ENCODE measurements around the gene FERMT3.

The FERMT3 gene

DNA sequence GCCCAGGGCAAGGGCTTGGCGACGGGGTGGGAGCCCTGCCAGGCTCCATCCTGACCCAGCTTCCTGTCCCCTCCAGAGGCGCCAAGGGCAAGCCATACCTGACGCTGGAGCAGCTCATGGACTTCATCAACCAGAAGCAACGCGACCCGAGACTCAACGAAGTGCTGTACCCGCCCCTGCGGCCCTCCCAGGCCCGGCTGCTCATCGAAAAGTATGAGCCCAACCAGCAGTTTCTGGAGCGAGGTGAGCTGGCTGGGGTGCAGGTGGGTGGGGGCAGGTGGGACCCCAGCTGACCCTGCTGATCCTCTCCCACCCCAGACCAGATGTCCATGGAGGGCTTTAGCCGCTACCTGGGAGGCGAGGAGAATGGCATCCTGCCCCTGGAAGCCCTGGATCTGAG is 49.8 kb downstream of the FERMT3 start:
- H3K4me1 ChIP-seq (ENCODE audit: control insufficient read depth, low read depth, low read length), result peaks cover 4% of the 10 kb centered on the region
- no peaks in the 10 kb centered on the region for H3K9me3 ChIP-seq (ENCODE audit: control insufficient read depth, low read depth, low read length)
- H3K36me3 ChIP-seq (ENCODE audit: control insufficient read depth, low read depth, low read length), result peaks cover 46% of the 10 kb centered on the region
- no peak overlapping the region for H3K4me3 ChIP-seq (ENCODE audit: low read length)
- H3K9ac ChIP-seq (ENCODE audit: low read length), result no peak overlapping the region
- H3K27ac ChIP-seq (ENCODE audit: low read length), result no peak overlapping the region
- H3K27me3 ChIP-seq (ENCODE audit: control insufficient read depth, insufficient read depth, low read length), result no peaks in the 10 kb centered on the region

DNA sequence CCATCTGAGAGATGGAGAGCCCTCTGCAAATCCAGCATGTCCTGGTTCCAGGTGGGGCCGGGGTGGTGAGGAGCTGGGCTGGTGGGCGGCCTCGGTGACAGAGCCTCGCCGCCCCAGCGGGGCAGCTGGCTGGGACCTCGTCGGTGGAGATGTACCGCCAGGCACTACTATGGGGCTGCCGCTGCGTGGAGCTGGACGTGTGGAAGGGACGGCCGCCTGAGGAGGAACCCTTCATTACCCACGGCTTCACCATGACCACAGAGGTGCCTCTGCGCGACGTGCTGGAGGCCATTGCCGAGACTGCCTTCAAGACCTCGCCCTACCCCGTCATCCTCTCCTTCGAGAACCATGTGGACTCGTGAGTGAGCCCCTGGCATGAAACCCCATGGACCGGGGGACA is 51.8 kb downstream of the FERMT3 start:
- no peaks in the 10 kb centered on the region for H3K27me3 ChIP-seq (ENCODE audit: control insufficient read depth, insufficient read depth, low read length)
- H3K9me3 ChIP-seq (ENCODE audit: control insufficient read depth, low read depth, low read length), result no peaks in the 10 kb centered on the region
- no peak overlapping the region for H3K27ac ChIP-seq (ENCODE audit: low read length)
- H3K4me3 ChIP-seq (ENCODE audit: low read length), result no peak overlapping the region
- no peak overlapping the region for H3K9ac ChIP-seq (ENCODE audit: low read length)
- peaks cover 2% of the 10 kb centered on the region for H3K4me1 ChIP-seq (ENCODE audit: control insufficient read depth, low read depth, low read length)
- H3K36me3 ChIP-seq (ENCODE audit: control insufficient read depth, low read depth, low read length), result peaks cover 64% of the 10 kb centered on the region

DNA sequence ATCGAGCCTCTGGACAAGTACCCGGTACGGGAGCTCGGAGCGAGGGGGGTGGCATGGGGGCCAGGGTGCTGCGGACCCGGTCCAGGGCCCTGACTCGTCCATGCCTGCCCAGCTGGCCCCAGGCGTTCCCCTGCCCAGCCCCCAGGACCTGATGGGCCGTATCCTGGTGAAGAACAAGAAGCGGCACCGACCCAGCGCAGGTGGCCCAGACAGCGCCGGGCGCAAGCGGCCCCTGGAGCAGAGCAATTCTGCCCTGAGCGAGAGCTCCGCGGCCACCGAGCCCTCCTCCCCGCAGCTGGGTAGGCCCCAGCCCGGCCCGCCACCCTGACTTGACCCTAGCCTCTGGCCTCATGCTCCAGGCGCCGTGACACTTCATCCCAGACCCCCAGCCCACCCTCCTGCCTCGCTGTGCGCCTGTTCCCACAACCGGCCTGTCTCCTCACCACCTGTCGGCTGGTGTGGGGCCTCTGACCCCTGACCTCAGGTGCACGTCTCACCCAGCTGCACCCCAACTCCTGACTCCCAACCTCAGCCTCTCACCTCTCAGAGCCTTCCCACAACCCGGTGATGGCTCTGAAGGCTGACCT is 52.5 kb downstream of the FERMT3 start:
- Histone ChIP-seq H3K27me3 (ENCODE audit: control insufficient read depth, insufficient read depth, low read length) (no peaks in the 10 kb centered on the region), H3K9me3 (ENCODE audit: control insufficient read depth, low read depth, low read length) (no peaks in the 10 kb centered on the region), H3K4me3 (ENCODE audit: low read length) (no peak overlapping the region), H3K27ac (ENCODE audit: low read length) (no peak overlapping the region), H3K4me1 (ENCODE audit: control insufficient read depth, low read depth, low read length) (peaks cover 2% of the 10 kb centered on the region), H3K36me3 (ENCODE audit: control insufficient read depth, low read depth, low read length) (peaks cover 64% of the 10 kb centered on the region), H3K9ac (ENCODE audit: low read length) (no peak overlapping the region)

DNA sequence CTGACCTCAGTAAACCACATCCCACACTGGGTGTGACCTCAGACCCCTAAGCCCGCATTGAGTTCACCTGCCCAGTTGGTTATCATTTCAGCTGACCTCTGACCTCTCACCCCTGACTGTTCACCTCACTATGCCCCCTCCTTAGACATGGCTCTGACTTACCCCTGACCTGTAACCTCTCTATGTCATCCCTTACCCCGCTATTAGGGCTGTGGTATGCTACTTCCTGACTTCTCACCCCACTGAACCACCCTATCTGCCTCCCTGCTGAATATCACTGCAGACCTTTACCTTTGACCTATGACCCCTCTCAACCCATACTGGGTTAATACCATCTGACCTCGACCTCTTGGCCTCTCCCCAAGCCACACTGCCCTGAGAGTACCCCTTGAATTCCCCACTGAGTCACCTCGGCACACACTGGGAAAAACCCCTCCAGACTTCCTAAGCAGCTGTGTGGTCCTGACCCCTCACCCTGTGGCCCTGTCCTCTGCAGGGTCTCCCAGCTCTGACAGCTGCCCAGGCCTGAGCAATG is 53.1 kb downstream of the FERMT3 start:
- Histone ChIP-seq H3K4me1 (ENCODE audit: control insufficient read depth, low read depth, low read length) (peaks cover 2% of the 10 kb centered on the region), H3K27me3 (ENCODE audit: control insufficient read depth, insufficient read depth, low read length) (no peaks in the 10 kb centered on the region), H3K9me3 (ENCODE audit: control insufficient read depth, low read depth, low read length) (no peaks in the 10 kb centered on the region), H3K4me3 (ENCODE audit: low read length) (no peak overlapping the region), H3K36me3 (ENCODE audit: control insufficient read depth, low read depth, low read length) (peaks cover 64% of the 10 kb centered on the region), H3K9ac (ENCODE audit: low read length) (no peak overlapping the region), H3K27ac (ENCODE audit: low read length) (no peak overlapping the region)

DNA sequence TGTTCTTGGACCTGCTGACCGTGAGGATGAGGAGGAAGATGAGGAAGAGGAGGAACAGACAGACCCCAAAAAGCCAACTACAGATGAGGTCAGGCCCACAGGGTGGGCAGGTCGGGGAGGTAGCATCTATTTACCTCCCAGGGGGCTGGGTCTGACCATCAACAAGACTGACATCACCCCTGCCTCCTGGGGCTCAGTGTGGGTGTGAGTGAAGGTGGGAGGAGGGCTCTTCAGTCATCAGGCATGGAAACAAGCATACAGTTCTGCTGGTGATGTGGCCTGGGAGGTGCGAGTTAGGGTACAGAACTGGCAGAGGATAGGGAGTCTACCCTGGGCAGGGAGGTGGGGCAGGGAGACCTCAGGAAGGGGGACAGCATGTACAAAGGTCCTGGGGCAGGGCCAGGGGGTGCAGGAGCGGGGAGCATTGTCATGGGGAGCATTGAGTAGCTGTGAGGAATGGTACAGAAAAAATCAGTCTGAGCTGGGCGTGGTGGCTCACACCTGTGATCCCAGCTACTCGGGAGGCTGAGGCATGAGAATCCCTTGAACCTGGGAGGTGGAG is 53.7 kb downstream of the FERMT3 start:
- Histone ChIP-seq H3K36me3 (ENCODE audit: control insufficient read depth, low read depth, low read length) (peaks cover 60% of the 10 kb centered on the region), H3K4me1 (ENCODE audit: control insufficient read depth, low read depth, low read length) (peaks cover 2% of the 10 kb centered on the region), H3K4me3 (ENCODE audit: low read length) (no peak overlapping the region), H3K9me3 (ENCODE audit: control insufficient read depth, low read depth, low read length) (no peaks in the 10 kb centered on the region), H3K27me3 (ENCODE audit: control insufficient read depth, insufficient read depth, low read length) (no peaks in the 10 kb centered on the region), H3K9ac (ENCODE audit: low read length) (no peak overlapping the region), H3K27ac (ENCODE audit: low read length) (no peak overlapping the region)

DNA sequence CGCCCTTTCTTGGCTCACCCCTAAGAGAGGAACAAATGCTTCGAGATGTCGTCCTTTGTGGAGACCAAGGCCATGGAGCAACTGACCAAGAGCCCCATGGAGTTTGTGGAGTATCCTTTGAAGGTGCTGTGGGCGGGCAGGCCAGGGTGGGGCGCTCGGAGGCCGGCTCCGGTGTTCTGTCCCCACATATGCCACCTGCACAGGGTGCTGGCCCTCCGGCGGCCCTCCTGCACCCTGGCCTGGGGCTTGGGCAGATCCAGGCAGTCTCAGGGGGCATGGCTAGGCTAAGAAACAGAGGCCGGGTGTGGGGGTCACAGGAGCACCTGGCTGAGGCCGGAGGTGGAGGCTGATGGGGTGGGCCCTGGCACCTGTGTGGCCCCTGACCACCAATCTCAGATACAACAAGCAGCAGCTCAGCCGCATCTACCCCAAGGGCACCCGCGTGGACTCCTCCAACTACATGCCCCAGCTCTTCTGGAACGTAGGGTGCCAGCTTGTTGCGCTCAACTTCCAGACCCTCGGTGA is 55.1 kb downstream of the FERMT3 start:
- H3K27ac ChIP-seq (ENCODE audit: low read length), result no peak overlapping the region
- H3K9ac ChIP-seq (ENCODE audit: low read length), result no peak overlapping the region
- H3K9me3 ChIP-seq (ENCODE audit: control insufficient read depth, low read depth, low read length), result no peaks in the 10 kb centered on the region
- peaks cover 58% of the 10 kb centered on the region for H3K36me3 ChIP-seq (ENCODE audit: control insufficient read depth, low read depth, low read length)
- peaks cover 2% of the 10 kb centered on the region for H3K4me1 ChIP-seq (ENCODE audit: control insufficient read depth, low read depth, low read length)
- no peaks in the 10 kb centered on the region for H3K27me3 ChIP-seq (ENCODE audit: control insufficient read depth, insufficient read depth, low read length)
- no peak overlapping the region for H3K4me3 ChIP-seq (ENCODE audit: low read length)

DNA sequence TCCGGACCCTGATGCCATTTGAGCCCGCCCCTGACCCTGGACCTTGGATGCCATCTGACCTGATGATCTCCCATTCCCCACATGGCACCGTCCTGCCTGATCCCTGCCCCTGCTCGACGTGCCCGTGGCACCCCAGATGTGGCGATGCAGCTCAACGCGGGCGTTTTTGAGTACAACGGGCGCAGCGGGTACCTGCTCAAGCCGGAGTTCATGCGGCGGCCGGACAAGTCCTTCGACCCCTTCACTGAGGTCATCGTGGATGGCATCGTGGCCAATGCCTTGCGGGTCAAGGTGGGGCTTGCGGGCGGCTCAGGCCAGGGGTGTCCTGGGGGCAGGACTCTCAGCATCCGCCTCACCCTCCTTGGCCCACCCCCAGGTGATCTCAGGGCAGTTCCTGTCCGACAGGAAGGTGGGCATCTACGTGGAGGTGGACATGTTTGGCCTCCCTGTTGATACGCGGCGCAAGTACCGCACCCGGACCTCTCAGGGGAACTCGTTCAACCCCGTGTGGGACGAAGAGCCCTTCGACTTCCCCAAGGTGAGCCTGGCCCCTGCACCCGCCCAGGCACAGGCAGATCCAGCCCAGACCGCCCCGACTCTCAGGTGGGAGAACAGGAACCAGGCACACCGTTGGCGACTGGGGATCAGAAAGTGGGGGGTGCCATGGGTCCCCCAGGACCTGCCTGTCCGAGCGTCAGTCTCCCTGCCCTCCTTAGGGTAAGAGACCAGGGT is 55.9 kb downstream of the FERMT3 start:
- H3K4me3 ChIP-seq (ENCODE audit: low read length), result no peak overlapping the region
- peaks cover 58% of the 10 kb centered on the region for H3K36me3 ChIP-seq (ENCODE audit: control insufficient read depth, low read depth, low read length)
- no peaks in the 10 kb centered on the region for H3K27me3 ChIP-seq (ENCODE audit: control insufficient read depth, insufficient read depth, low read length)
- peaks cover 2% of the 10 kb centered on the region for H3K4me1 ChIP-seq (ENCODE audit: control insufficient read depth, low read depth, low read length)
- H3K9me3 ChIP-seq (ENCODE audit: control insufficient read depth, low read depth, low read length), result no peaks in the 10 kb centered on the region
- no peak overlapping the region for H3K27ac ChIP-seq (ENCODE audit: low read length)
- H3K9ac ChIP-seq (ENCODE audit: low read length), result no peak overlapping the region

DNA sequence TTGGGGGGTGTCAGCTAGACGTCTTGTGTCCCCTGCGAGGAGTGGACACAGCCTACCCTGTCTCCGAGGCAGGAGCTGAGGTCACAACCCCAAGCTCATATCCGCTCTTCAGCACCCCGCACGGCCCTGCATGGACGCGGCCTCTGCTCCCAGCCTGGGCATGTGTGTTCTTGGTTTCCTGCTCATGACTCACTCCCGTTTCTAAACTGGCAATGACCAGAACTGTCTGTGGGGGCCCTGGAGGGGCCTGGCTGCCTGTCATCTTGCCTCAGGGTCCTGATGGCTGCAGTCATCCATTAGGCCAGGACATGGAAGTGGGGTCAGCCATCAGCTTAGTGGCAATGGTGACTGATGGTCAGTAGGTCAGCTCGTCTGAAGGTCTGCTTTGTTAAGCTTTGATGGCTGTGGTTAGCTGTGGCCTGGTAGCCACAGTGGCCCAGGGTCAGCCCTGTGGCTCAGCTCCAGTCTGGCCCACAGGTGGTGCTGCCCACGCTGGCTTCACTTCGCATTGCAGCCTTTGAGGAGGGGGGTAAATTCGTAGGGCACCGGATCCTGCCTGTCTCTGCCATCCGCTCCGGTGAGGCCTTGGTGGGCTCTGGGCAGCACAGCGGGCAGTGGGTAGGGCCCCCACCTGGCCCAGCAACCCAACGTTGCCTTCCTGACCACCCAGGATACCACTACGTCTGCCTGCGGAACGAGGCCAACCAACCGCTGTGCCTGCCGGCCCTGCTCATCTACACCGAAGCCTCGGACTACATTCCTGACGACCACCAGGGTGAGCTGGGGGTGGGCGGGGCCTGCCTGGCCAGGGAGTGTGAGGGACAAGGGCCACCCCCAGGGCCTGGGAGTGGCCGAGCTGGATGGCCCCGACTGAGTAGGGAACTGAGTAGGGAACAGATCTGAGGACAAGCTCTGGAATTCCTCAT is 56.8 kb downstream of the FERMT3 start:
- Histone ChIP-seq H3K27ac (ENCODE audit: low read length) (no peak overlapping the region), H3K36me3 (ENCODE audit: control insufficient read depth, low read depth, low read length) (peaks cover 54% of the 10 kb centered on the region), H3K4me1 (ENCODE audit: control insufficient read depth, low read depth, low read length) (peaks cover 2% of the 10 kb centered on the region), H3K9ac (ENCODE audit: low read length) (no peak overlapping the region), H3K9me3 (ENCODE audit: control insufficient read depth, low read depth, low read length) (no peaks in the 10 kb centered on the region), H3K4me3 (ENCODE audit: low read length) (no peak overlapping the region), H3K27me3 (ENCODE audit: control insufficient read depth, insufficient read depth, low read length) (no peaks in the 10 kb centered on the region)

DNA sequence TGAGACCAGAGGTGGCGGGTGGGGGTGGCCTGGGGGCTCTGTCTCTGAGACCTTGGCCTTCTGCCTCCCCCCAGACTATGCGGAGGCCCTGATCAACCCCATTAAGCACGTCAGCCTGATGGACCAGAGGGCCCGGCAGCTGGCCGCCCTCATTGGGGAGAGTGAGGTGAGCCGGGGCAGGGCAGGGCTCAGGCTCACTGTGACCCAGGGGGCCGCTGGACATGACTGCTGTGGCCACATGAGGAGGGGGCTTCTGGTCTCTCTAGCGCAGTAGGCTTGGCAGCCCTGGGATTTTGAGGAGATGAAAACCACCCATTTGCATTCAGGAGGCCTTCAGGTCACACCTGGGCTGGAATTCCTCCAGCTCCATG is 57.4 kb downstream of the FERMT3 start:
- H3K27ac ChIP-seq (ENCODE audit: low read length), result no peak overlapping the region
- H3K9ac ChIP-seq (ENCODE audit: low read length), result no peak overlapping the region
- no peaks in the 10 kb centered on the region for H3K9me3 ChIP-seq (ENCODE audit: control insufficient read depth, low read depth, low read length)
- H3K27me3 ChIP-seq (ENCODE audit: control insufficient read depth, insufficient read depth, low read length), result no peaks in the 10 kb centered on the region
- H3K4me3 ChIP-seq (ENCODE audit: low read length), result no peak overlapping the region
- peaks cover 8% of the 10 kb centered on the region for H3K4me1 ChIP-seq (ENCODE audit: control insufficient read depth, low read depth, low read length)
- peaks cover 49% of the 10 kb centered on the region for H3K36me3 ChIP-seq (ENCODE audit: control insufficient read depth, low read depth, low read length)

DNA sequence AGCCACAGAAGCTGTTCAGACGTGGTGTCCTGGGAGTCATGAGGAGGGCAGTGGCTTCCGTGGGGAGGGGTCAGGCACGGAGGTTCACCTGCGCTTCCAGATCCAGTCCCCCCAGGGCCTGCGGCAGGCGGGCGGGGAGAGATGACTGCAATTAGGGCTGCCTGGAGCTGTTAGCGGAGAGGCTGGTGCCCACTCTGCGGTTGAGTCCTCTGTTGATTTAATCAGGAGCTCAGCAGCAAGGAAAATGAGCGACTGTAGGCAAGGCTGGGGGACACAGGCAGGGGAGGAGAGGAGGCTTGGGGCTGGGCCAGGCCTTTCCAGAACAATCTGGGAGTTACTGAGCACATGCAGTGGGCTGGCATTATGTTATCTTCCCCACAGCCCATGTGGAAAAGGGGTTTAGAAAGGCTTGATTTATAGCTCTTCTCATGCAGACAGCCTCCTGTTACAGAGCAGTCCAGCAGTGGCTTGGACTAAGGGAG is 57.9 kb downstream of the FERMT3 start:
- Histone ChIP-seq H3K9ac (ENCODE audit: low read length) (no peak overlapping the region), H3K4me1 (ENCODE audit: control insufficient read depth, low read depth, low read length) (peaks cover 8% of the 10 kb centered on the region), H3K4me3 (ENCODE audit: low read length) (no peak overlapping the region), H3K9me3 (ENCODE audit: control insufficient read depth, low read depth, low read length) (no peaks in the 10 kb centered on the region), H3K27ac (ENCODE audit: low read length) (no peak overlapping the region), H3K27me3 (ENCODE audit: control insufficient read depth, insufficient read depth, low read length) (no peaks in the 10 kb centered on the region), H3K36me3 (ENCODE audit: control insufficient read depth, low read depth, low read length) (peaks cover 46% of the 10 kb centered on the region)
